ENCODE results near the gene LETM1.

Gene LETM1

DNA sequence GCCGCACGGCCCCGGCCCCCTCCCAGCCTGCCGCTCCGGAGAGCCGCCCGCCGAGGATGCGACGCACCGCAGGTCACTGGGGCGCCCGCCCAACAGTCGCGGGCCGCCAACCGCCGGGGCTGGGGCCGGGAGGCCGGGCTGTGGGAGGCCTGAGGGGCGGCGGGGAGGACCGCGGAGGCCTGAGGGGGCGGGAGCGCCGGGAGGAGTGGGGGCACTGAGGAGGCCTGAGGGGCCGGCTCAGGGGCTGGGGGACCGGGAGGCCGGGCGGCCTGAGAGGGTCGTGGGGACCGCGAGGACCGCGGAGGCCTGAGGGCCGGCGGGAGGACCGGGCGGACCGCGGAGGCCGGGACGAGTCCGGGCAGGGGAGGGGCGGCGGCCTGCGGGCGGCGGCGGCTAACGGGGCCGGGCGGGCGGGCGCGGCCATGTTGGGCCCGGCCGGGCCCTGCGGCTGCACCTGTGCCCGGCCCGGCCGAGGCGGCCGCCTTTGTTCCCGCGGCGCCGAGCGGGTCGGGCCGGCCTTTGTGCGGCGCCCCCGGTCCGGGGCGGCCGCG, 15.6 kb upstream of the LETM1 start:
- DNase-seq = no peak

- peak; percentile 86 for DNase-seq
Observed at GRCh38 chr4:1870578-1871443, 14.9 kb upstream of the LETM1 start, which contains the start of gene NSD2. Gene NSD2 (plus strand): TSS chr4:1871393. CDS start chr4:1900655, 29,262 bp downstream.

GRCh38 chr4:1870328-1870577, 14.3 kb upstream of the LETM1 start:
- DNase-seq = peak; percentile 72

- DNase-seq = no peak
Observed at GRCh38 chr4:1869530-1870327, 13.8 kb upstream of the LETM1 start.

- DNase-seq = no peak
Observed at GRCh38 chr4:1868912-1869311, 13.0 kb upstream of the LETM1 start.

DNA sequence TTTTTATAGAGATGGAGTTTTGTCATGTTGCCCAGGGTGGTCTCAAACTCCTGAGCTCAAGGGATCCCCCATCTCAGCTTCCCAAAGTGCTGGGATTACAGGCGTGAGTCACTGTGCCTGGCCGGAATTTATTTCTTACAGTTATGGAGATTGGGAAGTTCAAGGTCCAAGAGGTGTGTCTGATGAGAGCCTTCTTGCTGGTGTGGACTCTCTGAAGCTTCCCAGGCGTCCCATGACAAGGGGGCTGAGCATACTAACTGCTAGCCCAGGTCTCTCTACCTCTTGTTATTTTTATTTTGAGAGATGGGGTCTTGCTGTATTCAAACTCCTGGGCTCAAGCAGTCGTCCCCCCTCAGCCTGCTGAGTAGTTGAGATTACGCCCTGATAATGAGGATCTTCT, 12.3 kb upstream of the LETM1 start:
- no peak for DNase-seq

DNA sequence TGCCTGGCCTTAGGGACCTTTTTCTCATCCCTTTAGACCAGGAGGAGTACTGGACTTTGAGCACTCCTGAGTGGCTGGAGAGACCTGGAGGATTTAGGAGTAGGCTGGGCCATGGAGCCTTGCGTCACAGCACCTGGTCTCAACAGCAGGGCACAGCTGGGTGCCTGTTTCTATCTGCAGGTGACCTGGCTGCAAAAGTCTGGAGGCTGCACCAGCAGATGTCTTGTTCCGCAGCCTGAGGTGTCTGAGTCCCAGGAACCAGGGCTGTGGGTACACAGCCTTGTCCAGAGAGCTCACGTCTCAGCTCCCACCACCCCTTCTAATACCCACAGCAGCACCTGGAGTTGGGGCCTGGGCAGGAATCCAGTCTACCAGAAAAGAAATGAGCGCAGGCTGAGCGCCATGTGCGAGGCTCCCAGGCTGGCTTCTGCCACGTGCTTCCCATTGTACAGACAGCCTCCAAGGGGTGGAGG, 10.3 kb upstream of the LETM1 start:
- DNase-seq = no peak

DNA sequence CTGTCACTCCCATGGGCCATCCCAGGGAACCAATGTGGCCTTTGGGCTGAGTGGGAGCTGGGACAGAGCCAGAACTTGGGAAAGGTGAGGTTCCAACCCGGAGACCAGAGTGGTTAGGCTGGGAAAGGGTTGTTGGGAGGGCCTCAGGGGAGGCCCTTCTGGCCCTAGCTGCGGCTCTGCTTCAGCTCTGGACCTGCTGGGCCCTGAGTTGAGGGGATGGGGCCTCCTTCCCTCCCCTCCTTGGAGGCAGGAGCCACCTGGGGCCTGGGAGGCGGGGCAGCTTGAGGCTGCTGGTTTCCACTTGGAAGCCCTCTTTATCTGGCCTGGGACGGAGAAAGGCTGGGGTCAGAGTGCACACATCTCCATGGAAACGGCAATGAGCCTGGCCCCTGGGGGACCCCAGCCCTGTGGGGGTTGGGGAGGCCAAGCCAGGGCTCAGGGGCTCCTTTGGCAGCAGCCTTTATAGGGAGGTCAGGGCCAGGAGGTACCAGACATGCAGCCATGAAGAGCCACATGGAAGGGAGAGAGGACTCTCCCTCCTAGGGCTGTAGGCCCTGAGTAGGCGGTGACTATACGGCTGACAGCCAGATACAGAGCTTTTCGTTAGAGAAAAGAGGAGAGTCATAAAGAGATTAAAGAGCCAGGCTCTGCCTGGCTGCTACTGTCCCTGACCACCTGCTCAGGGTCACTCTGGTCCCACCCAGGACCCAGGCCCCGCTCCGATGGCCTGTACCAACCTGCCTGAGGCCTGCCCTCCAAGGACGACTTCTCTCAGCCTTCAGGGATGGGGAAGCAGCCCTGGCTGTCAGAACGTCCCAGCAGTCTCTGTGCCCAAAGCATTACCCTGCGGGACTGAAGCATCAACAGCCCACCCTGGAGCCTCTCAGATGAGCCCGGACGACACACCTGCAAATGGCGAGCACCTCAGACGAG, 8.4 kb upstream of the LETM1 start:
- no peak for DNase-seq

DNA sequence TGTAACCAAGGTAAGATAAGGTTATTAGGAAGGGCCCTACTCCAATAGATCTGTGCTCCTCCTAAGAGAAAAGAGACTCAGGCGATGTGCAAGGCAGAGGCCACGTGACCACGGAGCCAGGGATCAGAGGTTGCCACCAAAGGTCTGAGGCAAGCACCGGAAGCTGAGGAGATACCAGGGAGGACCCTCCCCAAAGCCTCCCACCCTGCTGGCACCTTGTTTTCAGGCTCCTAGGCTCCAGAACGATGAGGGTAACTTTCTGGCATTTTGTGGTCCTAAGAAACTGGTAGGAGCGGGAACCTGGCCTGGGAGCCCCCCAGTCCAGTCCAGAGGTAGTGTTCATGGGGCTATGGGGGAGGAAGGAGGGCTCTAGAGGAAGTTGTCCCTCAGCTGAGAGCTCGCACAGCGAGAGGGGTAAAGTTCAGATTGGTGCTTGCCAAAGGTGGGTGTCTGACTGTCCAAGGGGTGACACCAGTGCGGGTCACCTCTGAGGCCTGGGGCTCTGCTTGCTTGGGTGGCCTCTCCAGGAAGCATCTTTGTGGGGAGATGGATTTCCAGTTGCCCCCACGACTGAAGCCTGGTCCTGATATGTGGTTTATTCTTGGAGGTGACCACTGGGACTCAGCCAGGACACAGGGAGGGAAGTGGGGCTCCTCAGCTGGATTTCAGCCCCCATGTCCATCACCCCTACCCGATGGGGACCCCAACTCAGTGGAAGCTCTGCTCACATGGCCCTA, 7.5 kb upstream of the LETM1 start:
- DNase-seq = no peak

GRCh38 chr4:1862961-1863296, 7.0 kb upstream of the LETM1 start:
- DNase-seq = no peak

- no peak for DNase-seq
Observed at GRCh38 chr4:1862055-1862911, 6.3 kb upstream of the LETM1 start.

DNA sequence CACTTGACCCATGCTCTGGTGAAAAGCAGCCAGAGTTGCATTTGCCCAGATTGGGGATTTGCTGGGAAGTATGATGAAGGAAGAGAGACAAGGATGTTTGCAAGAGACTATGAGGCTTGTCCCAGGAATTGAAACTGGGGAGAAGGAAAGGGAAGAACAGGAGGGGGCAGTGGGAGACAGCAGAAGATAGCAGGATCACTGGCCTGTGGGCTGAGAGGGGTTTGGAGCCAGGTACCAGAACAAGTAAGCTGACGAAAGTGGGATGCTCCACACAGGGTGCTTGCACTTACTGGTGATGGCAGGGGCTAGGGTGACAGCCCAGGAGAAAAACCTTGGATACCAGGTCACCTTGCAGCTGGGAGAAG, 3.4 kb upstream of the LETM1 start:
- no peak for DNase-seq

- no peak for DNase-seq
Observed at GRCh38 chr4:1857931-1858330, 2.0 kb upstream of the LETM1 start.

GRCh38 chr4:1856943-1857699, 1.2 kb upstream of the LETM1 start:
- no peak for DNase-seq

- no peak for DNase-seq
Observed at GRCh38 chr4:1855333-1856070, 454 bp downstream of the LETM1 start.

DNA sequence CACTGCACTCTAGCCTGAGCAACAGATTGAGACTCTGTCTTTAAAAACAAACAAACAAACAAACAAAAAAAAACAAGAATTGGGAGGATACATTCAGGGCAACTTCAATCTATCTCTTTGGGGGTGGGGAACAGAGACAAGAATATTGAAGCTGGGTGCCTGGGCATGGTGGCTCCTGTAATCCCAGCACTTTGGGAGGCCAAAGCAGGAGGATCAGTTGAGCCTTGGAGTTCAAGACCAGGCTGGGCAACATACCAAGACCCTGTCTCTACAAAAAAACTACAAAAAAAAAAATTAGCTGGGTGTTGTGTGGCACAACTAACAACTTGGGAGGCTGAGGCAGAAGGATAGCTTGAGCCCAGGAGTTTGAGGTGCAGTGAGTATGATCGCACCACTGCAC, 1.2 kb downstream of the LETM1 start:
- no peak for DNase-seq

- DNase-seq = no peak
Observed at GRCh38 chr4:1852904-1853623, 2.9 kb downstream of the LETM1 start.

- no peak for DNase-seq
Observed at GRCh38 chr4:1851575-1852410, 4.2 kb downstream of the LETM1 start.
